ENCODE results near the gene ZCCHC13.

DNA sequence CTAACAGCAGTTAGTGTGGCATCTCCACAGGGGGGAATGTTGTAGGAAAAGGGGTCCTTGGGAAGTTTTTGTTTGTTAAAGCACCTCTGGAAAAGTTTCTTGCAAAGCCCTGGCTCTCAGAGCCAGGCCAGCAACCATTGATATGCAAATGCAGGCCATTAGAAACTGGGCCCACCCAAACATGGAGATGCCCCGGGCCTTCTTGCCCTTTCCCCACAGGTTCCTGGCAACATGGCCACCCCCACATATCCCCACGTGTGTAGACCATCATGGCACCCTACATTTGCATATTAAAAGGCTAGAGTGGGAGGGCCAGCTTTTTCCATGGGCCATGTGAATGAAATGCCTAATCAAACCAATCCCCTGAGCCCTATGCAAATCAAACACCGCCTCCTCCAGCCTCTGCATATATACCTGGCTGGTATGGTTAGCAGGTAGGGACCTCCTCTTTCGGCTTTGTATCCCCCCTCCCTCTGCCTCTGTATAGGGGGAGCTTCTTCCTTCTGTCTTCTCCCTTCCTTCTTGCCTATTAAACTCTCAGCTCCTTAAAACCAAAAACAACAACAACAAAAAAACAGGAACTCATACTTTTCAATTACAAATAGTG lies 44.0 kb upstream of the ZCCHC13 start:
- TF ChIP-seq, protein P1, sequence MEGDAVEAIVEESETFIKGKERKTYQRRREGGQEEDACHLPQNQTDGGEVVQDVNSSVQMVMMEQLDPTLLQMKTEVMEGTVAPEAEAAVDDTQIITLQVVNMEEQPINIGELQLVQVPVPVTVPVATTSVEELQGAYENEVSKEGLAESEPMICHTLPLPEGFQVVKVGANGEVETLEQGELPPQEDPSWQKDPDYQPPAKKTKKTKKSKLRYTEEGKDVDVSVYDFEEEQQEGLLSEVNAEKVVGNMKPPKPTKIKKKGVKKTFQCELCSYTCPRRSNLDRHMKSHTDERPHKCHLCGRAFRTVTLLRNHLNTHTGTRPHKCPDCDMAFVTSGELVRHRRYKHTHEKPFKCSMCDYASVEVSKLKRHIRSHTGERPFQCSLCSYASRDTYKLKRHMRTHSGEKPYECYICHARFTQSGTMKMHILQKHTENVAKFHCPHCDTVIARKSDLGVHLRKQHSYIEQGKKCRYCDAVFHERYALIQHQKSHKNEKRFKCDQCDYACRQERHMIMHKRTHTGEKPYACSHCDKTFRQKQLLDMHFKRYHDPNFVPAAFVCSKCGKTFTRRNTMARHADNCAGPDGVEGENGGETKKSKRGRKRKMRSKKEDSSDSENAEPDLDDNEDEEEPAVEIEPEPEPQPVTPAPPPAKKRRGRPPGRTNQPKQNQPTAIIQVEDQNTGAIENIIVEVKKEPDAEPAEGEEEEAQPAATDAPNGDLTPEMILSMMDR (CRISPR knock-in tag; IDR thresholded peaks at IDR 0.05): no peak
- TF ChIP-seq ATF7 (IDR thresholded peaks at IDR 0.05) (no peak), ATF7 (CRISPR knock-in tag; IDR thresholded peaks at IDR 0.05) (no peak)
